ENCODE measurements around the gene SELENOK. TPM values are rescaled to one million over a fixed set of nuclear protein-coding genes. Genes with fewer than 3 reads are reported as not detected.

Gene SELENOK
- total and polyA plus RNA-seq, 2 of the 13 experiments (the other 11 are each of a cell fraction or from before 2014, with no cell fraction given): 67.0 to 81.0 TPM

DNA sequence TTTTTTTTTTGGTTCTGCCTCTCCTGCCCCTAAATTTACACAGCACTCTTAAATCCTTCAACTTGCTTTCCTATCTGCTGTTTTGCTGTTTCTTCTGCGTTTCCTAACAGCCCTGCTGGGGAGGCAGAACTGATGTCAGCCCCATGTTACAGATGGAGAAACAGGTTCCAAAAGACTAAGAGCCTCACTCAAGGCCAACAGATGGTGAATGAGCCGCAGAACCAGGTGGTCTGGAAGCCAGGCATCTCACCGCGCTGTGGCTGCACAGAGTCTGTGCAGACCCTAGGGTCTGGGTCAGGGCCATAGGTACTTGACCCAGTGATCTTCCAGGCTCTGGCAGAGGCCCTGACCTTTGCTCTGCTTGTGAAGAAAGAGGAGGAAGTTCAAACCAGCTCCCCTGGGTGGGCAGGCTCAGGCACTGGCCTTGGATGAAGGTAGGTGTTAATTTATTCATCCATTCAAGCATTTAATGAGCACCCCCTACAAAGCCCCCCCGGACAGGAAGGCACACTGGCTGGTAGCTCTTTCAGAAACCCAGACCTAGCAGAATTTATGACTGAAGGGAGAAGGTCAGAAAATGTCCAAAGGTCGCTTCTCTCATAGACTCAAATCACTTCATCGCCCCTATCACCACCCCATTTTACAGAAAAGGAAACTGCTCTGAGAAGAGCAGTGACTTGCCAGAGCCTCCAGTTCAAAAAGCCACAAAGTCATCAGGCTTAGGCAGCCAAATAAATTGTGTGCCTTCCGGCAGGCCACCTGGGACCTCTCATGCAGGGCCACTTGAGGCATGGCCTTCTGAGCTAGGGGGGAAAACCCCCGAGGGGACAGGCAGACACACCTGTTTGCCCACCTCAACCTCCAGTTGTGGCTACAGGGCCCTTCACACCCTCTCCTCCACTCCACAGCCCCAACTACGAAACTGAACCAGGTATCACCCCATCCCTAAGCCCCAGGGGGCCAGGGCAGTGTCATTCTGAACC is 48.2 kb downstream of the SELENOK start (continued):
- TF ChIP-seq ZNF737 (CRISPR knock-in tag; IDR thresholded peaks at IDR 0.05; ENCODE audit: borderline replicate concordance): no peak
- TF ChIP-seq EZH2 (conservative IDR thresholded peaks at IDR 0.05; ENCODE audit: low read depth, low read length): no peak
- peak; percentile 74; the same call in 1 of the 2 replicates for TF ChIP-seq MTA1 (CRISPR knock-in tag; IDR thresholded peaks at IDR 0.05; ENCODE audit: borderline replicate concordance)
- TF ChIP-seq ZNF503 (CRISPR knock-in tag; IDR thresholded peaks at IDR 0.05): no peak; the same call in none of the 2 replicates
- TF ChIP-seq ZNF501 (CRISPR knock-in tag; IDR thresholded peaks at IDR 0.05): peak; percentile 56
- TF ChIP-seq SRSF1 (optimal IDR thresholded peaks at IDR 0.05; ENCODE audit: low read depth, low read length): peak; percentile 24
- no peak; the same call in 1 of the 2 replicates for TF ChIP-seq PAF1 (CRISPR knock-in tag; IDR thresholded peaks at IDR 0.05)
- TF ChIP-seq ZNF569 (CRISPR knock-in tag; IDR thresholded peaks at IDR 0.05; ENCODE audit: borderline replicate concordance): no peak
- TF ChIP-seq JUND (CRISPR knock-in tag; IDR thresholded peaks at IDR 0.05): no peak
- TF ChIP-seq FOXP1 (IDR thresholded peaks at IDR 0.05): no peak
- 0 out of 2 replicates have a peak, but pooled peaks have one; percentile 13 for TF ChIP-seq FOXP1 (CRISPR knock-in tag; IDR thresholded peaks at IDR 0.05)
- peak in 1 of 2 experiments; percentile 61; a peak in 1 of 4 replicates for TF ChIP-seq EP300 (IDR thresholded peaks at IDR 0.05; ENCODE audit: low read depth in 2 of 2, low read length in 2 of 2)
- TF ChIP-seq EP300 (CRISPR knock-in tag; IDR thresholded peaks at IDR 0.05; ENCODE audit: borderline replicate concordance): peak; percentile 57; the same call in 1 of the 2 replicates
- no peak for TF ChIP-seq RORA (CRISPR knock-in tag; IDR thresholded peaks at IDR 0.05)
- TF ChIP-seq ZSCAN25 (CRISPR knock-in tag; IDR thresholded peaks at IDR 0.05): no peak
- TF ChIP-seq ZNF780A (CRISPR knock-in tag; IDR thresholded peaks at IDR 0.05): no peak
- no peak for TF ChIP-seq ZNF280D (CRISPR knock-in tag; IDR thresholded peaks at IDR 0.05)
- TF ChIP-seq ZNF160 (CRISPR knock-in tag; IDR thresholded peaks at IDR 0.05): no peak
- TF ChIP-seq IKZF4 (CRISPR knock-in tag; IDR thresholded peaks at IDR 0.05; ENCODE audit: borderline replicate concordance, low read depth, not compliant biosample characterization): no peak
- TF ChIP-seq SMARCC2 (IDR thresholded peaks at IDR 0.05): no peak
- TF ChIP-seq FLYWCH1 (CRISPR knock-in tag; IDR thresholded peaks at IDR 0.05): no peak
- TF ChIP-seq TEF (CRISPR knock-in tag; IDR thresholded peaks at IDR 0.05): 0 out of 2 replicates have a peak, but pooled peaks have one; percentile 29
